CD4-positive, alpha-beta T cell treated with Interleukin-15 for 4 hours (primary cell): ENCODE results near the gene TMX3.

Source experiments
- DNase-seq: peaks from one replicate; pipeline ENCODE4 v3.0.0-alpha.2; 2020; ENCODE audit warnings: low spot score

Gene TMX3

GRCh38 chr18:68714712-68715496 lies at the start of gene TMX3:
TSS of gene TMX3 (minus strand) at chr18:68715108. CDS start at chr18:68714981, 127 bp downstream.
- DNase-seq, result peak; percentile 93

GRCh38 chr18:68764016-68764415 lies 49.1 kb upstream of the TMX3 start:
- no peak for DNase-seq

- DNase-seq, result no peak
Observed at GRCh38 chr18:68763083-68763482, 48.2 kb upstream of the TMX3 start.

- DNase-seq, result no peak
Observed at GRCh38 chr18:68759308-68759707, 44.4 kb upstream of the TMX3 start.

- no peak for DNase-seq
Observed at GRCh38 chr18:68757126-68757525, 42.2 kb upstream of the TMX3 start.

- no peak for DNase-seq
Observed at GRCh38 chr18:68742206-68742605, 27.3 kb upstream of the TMX3 start.

- no peak for DNase-seq
Observed at GRCh38 chr18:68740966-68741365, 26.1 kb upstream of the TMX3 start.

- DNase-seq, result no peak
Observed at GRCh38 chr18:68739462-68739861, 24.6 kb upstream of the TMX3 start.

- no peak for DNase-seq
Observed at GRCh38 chr18:68738564-68738963, 23.7 kb upstream of the TMX3 start.

GRCh38 chr18:68735483-68736343 lies 20.8 kb upstream of the TMX3 start:
- peak; percentile 48 for DNase-seq

GRCh38 chr18:68734308-68734707 lies 19.4 kb upstream of the TMX3 start:
- DNase-seq, result no peak

- DNase-seq, result no peak
Observed at GRCh38 chr18:68733707-68734106, 18.8 kb upstream of the TMX3 start.

GRCh38 chr18:68728081-68728700 lies 13.3 kb upstream of the TMX3 start:
- no peak for DNase-seq

- no peak for DNase-seq
Observed at GRCh38 chr18:68727506-68727905, 12.6 kb upstream of the TMX3 start.

GRCh38 chr18:68725346-68725745 lies 10.4 kb upstream of the TMX3 start:
- no peak for DNase-seq

- no peak for DNase-seq
Observed at GRCh38 chr18:68724021-68724420, 9.1 kb upstream of the TMX3 start.

GRCh38 chr18:68723539-68723938 lies 8.6 kb upstream of the TMX3 start:
- DNase-seq, result no peak

- no peak for DNase-seq
Observed at GRCh38 chr18:68722821-68723220, 7.9 kb upstream of the TMX3 start.

GRCh38 chr18:68721681-68722583 lies 7.0 kb upstream of the TMX3 start:
- DNase-seq, result peak; percentile 28

GRCh38 chr18:68714366-68714711 lies 569 bp downstream of the TMX3 start:
- peak; percentile 2 for DNase-seq

- peak; percentile 13 for DNase-seq
Observed at GRCh38 chr18:68713796-68714195, 1.1 kb downstream of the TMX3 start.

- no peak for DNase-seq
Observed at GRCh38 chr18:68713131-68713530, 1.8 kb downstream of the TMX3 start.
